ENCODE measurements around the gene CEACAM7.
"Not testable (repeated sequence)": the region's sequence is repeated elsewhere in the genome, so short reads cannot be mapped to it uniquely, and the experiment has no call there.

The CEACAM7 gene

GRCh38 chr19:41688098-41688497 is at the start of gene CEACAM7:
Gene CEACAM7 (minus strand): TSS chr19:41688270. CDS start chr19:41688165, 105 bp downstream.
- FAIRE-seq: no peak

GRCh38 chr19:41735071-41735600 is 47.1 kb upstream of the CEACAM7 start:
- no peak for FAIRE-seq

- no peak for FAIRE-seq
These were observed 46.5 kb upstream of the CEACAM7 start for GRCh38 chr19:41734585-41734984.

GRCh38 chr19:41734156-41734555 is 46.1 kb upstream of the CEACAM7 start:
- FAIRE-seq: peak; percentile 94

- FAIRE-seq: no peak
These were observed 38.4 kb upstream of the CEACAM7 start for GRCh38 chr19:41726493-41726892.

GRCh38 chr19:41720103-41720502 is 32.0 kb upstream of the CEACAM7 start:
- no peak for FAIRE-seq

- FAIRE-seq: no peak
These were observed 30.7 kb upstream of the CEACAM7 start for GRCh38 chr19:41718761-41719160.

GRCh38 chr19:41714598-41714997 is 26.5 kb upstream of the CEACAM7 start:
- FAIRE-seq: no peak

GRCh38 chr19:41711376-41712261 is 23.5 kb upstream of the CEACAM7 start:
- FAIRE-seq: no peak

GRCh38 chr19:41709951-41710645 is 22.0 kb upstream of the CEACAM7 start:
- no peak for FAIRE-seq

- FAIRE-seq: not testable (repeated sequence)
These were observed 21.4 kb upstream of the CEACAM7 start for GRCh38 chr19:41709516-41709915.

GRCh38 chr19:41708481-41708880 is 20.4 kb upstream of the CEACAM7 start, which contains the start of gene CEACAM5:
Gene CEACAM5 (plus strand): TSS chr19:41708626. CDS start chr19:41708732, 106 bp downstream.
- FAIRE-seq: no peak

- no peak for FAIRE-seq
These were observed 19.9 kb upstream of the CEACAM7 start for GRCh38 chr19:41707871-41708371.

- no peak for FAIRE-seq
These were observed 19.4 kb upstream of the CEACAM7 start for GRCh38 chr19:41707502-41707812.

- no peak for FAIRE-seq
These were observed 18.9 kb upstream of the CEACAM7 start for GRCh38 chr19:41706741-41707501.

GRCh38 chr19:41705393-41706174 is 17.5 kb upstream of the CEACAM7 start:
- no peak for FAIRE-seq

GRCh38 chr19:41703602-41704293 is 15.7 kb upstream of the CEACAM7 start:
- FAIRE-seq: no peak

- FAIRE-seq: no peak
These were observed 14.1 kb upstream of the CEACAM7 start for GRCh38 chr19:41702171-41702651.

- FAIRE-seq: no peak
These were observed 13.5 kb upstream of the CEACAM7 start for GRCh38 chr19:41701401-41702075.

- FAIRE-seq: no peak
These were observed 12.5 kb upstream of the CEACAM7 start for GRCh38 chr19:41700381-41701195.

Measured in colon (tissue), 2 donors.